ENCODE data around the gene LEMD2.

DNA sequence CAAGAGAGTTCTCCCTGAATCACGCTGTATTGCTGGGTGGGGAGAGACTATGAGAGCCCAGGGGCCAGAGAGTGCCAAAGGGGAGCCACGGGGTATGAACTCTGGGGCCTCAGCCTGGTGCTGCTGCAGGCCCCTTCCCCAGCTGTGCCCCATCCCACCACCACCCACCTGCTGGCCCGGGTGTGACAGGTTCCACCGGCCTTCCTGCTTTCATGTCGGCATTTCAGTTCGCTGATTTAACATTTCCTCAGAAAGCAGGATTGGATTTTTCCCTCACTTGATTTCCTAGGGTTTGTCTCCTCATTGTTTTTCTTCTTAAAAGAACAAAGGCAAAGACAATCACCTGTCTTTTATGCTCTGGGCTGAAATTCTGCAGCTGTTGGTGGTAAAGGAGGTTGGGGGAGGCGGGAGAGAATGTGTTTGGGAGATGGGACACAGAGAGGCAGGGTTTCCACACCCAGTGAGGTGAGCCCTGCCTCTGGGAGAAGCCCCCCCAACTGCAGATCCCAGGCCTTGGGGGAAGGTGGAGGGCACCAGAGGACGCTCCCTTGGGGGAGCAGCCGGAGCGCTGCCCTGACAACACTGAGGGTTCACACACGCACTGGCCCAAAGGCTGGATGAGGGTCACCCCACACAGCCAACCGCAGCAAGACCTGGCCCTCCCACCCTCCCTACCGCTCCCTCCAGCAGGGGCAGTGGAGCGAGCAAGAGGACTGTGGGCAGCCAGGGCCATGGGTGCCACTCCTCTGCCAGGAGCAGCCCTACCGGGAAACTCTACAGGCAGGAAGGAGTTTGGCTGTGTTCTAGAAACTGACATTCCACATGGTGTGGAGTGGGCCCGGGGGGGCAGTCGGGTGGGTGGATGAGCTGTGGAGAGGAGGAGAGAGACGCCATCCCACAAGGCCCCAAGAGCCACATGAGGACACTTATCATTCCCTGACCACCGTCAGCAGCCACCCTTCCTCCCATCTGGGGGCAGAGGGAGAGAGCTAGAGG, 25.4 kb upstream of the LEMD2 start:
- no peak for TF ChIP-seq POLR2A (IDR thresholded peaks at IDR 0.05; ENCODE audit: low read length)
- TF ChIP-seq GATA1 (IDR thresholded peaks at IDR 0.05; ENCODE audit: low read depth, low read length), result no peak

All from erythroblast (primary cell).